MM.1S (cell line): Measurements from ENCODE around the gene ATP2B1.

Experiments used
- DNase-seq: peaks from one replicate; pipeline ENCODE4 v3.0.0-alpha.2; 2015
- H2AFZ ChIP-seq: fragments of 300-600 bp; sonication (generic); 2 replicates; pipeline ENCODE4 v1.6.0; 2016; ENCODE audit warnings: antibody characterized with exemption, low read length
- H3F3A ChIP-seq: fragments of 300-600 bp; sonication (generic); 2 replicates; pipeline ENCODE4 v1.6.1; 2016; ENCODE audit warnings: mild to moderate bottlenecking, antibody characterized with exemption, low read length, moderate library complexity, mixed read lengths; ENCODE audit not compliant: insufficient read depth
- H3K27ac ChIP-seq: fragments of 300-600 bp; sonication (generic); 2 replicates; pipeline ENCODE4 v1.5.1; 2016; ENCODE audit warnings: mild to moderate bottlenecking, low read length
- H3K27me3 ChIP-seq: fragments of 300-600 bp; sonication (generic); replicated peaks from 2 replicates; pipeline ENCODE4 v1.6.0; 2016; ENCODE audit warnings: low read length; ENCODE audit not compliant: insufficient read depth
- H3K36me3 ChIP-seq: fragments of 300-600 bp; sonication (generic); replicated peaks from 2 replicates; pipeline ENCODE4 v1.6.1; 2016; ENCODE audit warnings: mild to moderate bottlenecking, low read length, mixed read lengths; ENCODE audit not compliant: insufficient read depth
- H3K4me1 ChIP-seq: fragments of 300-600 bp; sonication (generic); 2 replicates; pipeline ENCODE4 v1.6.1; 2016; ENCODE audit warnings: low read length, mixed read lengths
- H3K4me2 ChIP-seq: fragments of 300-600 bp; sonication (generic); 2 replicates; pipeline ENCODE4 v1.6.0; 2016; ENCODE audit warnings: low read depth, low read length
- H3K4me3 ChIP-seq: fragments of 300-600 bp; sonication (generic); 2 replicates; pipeline ENCODE4 v1.5.1; 2016; ENCODE audit warnings: low read length, mixed read lengths
- H3K79me2 ChIP-seq: fragments of 300-600 bp; sonication (generic); 2 replicates; pipeline ENCODE4 v1.6.1; 2016; ENCODE audit warnings: mixed run types, low read length, mixed read lengths
- H3K9ac ChIP-seq: fragments of 300-600 bp; sonication (generic); 2 replicates; pipeline ENCODE4 v1.6.1; 2016; ENCODE audit warnings: low read length, mixed read lengths
- H3K9me2 ChIP-seq: fragments of 300-600 bp; sonication (generic); replicated peaks from 2 replicates; pipeline ENCODE4 v1.6.1; 2016; ENCODE audit warnings: mild to moderate bottlenecking, low read length, mixed read lengths; ENCODE audit not compliant: insufficient read depth
- H3K9me3 ChIP-seq: fragments of 300-600 bp; sonication (generic); replicated peaks from 2 replicates; pipeline ENCODE4 v1.6.1; 2016; ENCODE audit warnings: mild to moderate bottlenecking, low read length, mixed read lengths; ENCODE audit not compliant: insufficient read depth
- H4K20me1 ChIP-seq: fragments of 300-600 bp; sonication (generic); 2 replicates; pipeline ENCODE4 v1.6.1; 2016; ENCODE audit warnings: mild to moderate bottlenecking, low read length, moderate library complexity, mixed read lengths; ENCODE audit not compliant: insufficient read depth
- CTCF ChIP-seq: fragments of 300-600 bp; sonication (generic); IDR thresholded peaks from 2 replicates; pipeline ENCODE4 v1.5.1; 2016; ENCODE audit warnings: antibody characterized with exemption, low read length, mixed read lengths
- EZH2 ChIP-seq: fragments of 300-600 bp; sonication (generic); optimal IDR thresholded peaks from 2 replicates; pipeline ENCODE3; 2017; ENCODE audit warnings: low read depth, mild to moderate bottlenecking, antibody characterized with exemption, low read length, mixed read lengths
- EZH2phosphoT487 ChIP-seq: fragments of 300-600 bp; sonication (generic); IDR thresholded peaks from 2 replicates; pipeline ENCODE4 v1.6.1; 2018; ENCODE audit warnings: antibody characterized with exemption, low read length

Gene ATP2B1

GRCh38 chr12:89618113-89618862 lies 90.3 kb downstream of the ATP2B1 start:
- Histone ChIP-seq H3K36me3 (no peaks in the 10 kb centered on the region), H3K4me1 (0 out of 2 replicates have a peak, but pooled peaks cover 7% of the 10 kb centered on the region), H3K79me2 (no peaks in the 10 kb centered on the region), H3K27me3 (no peaks in the 10 kb centered on the region), H3K4me2 (no peak overlapping the region), H2AFZ (no peak overlapping the region), H3F3A (no peaks in the 10 kb centered on the region), H3K27ac (no peak overlapping the region), H3K4me3 (no peak overlapping the region), H3K9me3 (no peaks in the 10 kb centered on the region), H3K9ac (no peak overlapping the region), H3K9me2 (no peaks in the 10 kb centered on the region), H4K20me1 (no peaks in the 10 kb centered on the region)
- TF ChIP-seq EZH2 (no peak), EZH2phosphoT487 (no peak)
- no peak for DNase-seq

GRCh38 chr12:89610366-89610765 lies 98.3 kb downstream of the ATP2B1 start:
- no peak overlapping the region for H3K9ac ChIP-seq
- no peaks in the 10 kb centered on the region for H3K36me3 ChIP-seq
- no peak overlapping the region for H3K27ac ChIP-seq
- no peaks in the 10 kb centered on the region for H3K79me2 ChIP-seq
- no peaks in the 10 kb centered on the region for H3K9me3 ChIP-seq
- H3K4me2 ChIP-seq: no peak overlapping the region
- no peak for DNase-seq
- no peaks in the 10 kb centered on the region for H3K9me2 ChIP-seq
- TF ChIP-seq CTCF: no peak
- TF ChIP-seq EZH2phosphoT487: no peak
- no peak for TF ChIP-seq EZH2
- H2AFZ ChIP-seq: no peak overlapping the region
- H3K4me3 ChIP-seq: no peak overlapping the region
- H3K27me3 ChIP-seq: no peaks in the 10 kb centered on the region
- no peaks in the 10 kb centered on the region for H4K20me1 ChIP-seq
- peaks cover 13% of the 10 kb centered on the region; the same call in 1 of the 2 replicates for H3K4me1 ChIP-seq
- H3F3A ChIP-seq: no peaks in the 10 kb centered on the region

GRCh38 chr12:89603678-89604077 lies 105.0 kb downstream of the ATP2B1 start:
- H3K4me3 ChIP-seq: no peak overlapping the region
- H3K27ac ChIP-seq: no peak overlapping the region
- no peak overlapping the region for H2AFZ ChIP-seq
- H3K27me3 ChIP-seq: no peaks in the 10 kb centered on the region; the same call in 1 of the 2 replicates
- no peak for DNase-seq
- no peak overlapping the region for H3K4me2 ChIP-seq
- H4K20me1 ChIP-seq: no peaks in the 10 kb centered on the region
- H3K9me2 ChIP-seq: no peaks in the 10 kb centered on the region
- no peaks in the 10 kb centered on the region for H3K79me2 ChIP-seq
- H3K4me1 ChIP-seq: peaks cover under 1% of the 10 kb centered on the region
- H3F3A ChIP-seq: no peaks in the 10 kb centered on the region
- no peak overlapping the region for H3K9ac ChIP-seq
- H3K9me3 ChIP-seq: no peaks in the 10 kb centered on the region
- TF ChIP-seq EZH2phosphoT487 (no peak), CTCF (no peak), EZH2 (no peak)
- H3K36me3 ChIP-seq: no peaks in the 10 kb centered on the region

- Histone ChIP-seq H3K79me2 (no peaks in the 10 kb centered on the region), H3K9me2 (no peaks in the 10 kb centered on the region), H3K9me3 (no peaks in the 10 kb centered on the region), H3F3A (peaks cover 4% of the 10 kb centered on the region; the same call in 1 of the 2 replicates), H3K9ac (no peak overlapping the region), H3K4me1 (peaks cover 14% of the 10 kb centered on the region), H2AFZ (no peak overlapping the region), H3K36me3 (no peaks in the 10 kb centered on the region), H4K20me1 (no peaks in the 10 kb centered on the region; the same call in 1 of the 2 replicates), H3K4me3 (no peak overlapping the region), H3K4me2 (peak overlapping the region; percentile 9; the same call in 1 of the 2 replicates), H3K27me3 (peaks cover 7% of the 10 kb centered on the region), H3K27ac (no peak overlapping the region)
- peak; percentile 68 for DNase-seq
- no peak for TF ChIP-seq EZH2
- TF ChIP-seq EZH2phosphoT487: no peak
- no peak for TF ChIP-seq CTCF
Observed at GRCh38 chr12:89597770-89598169, 110.9 kb downstream of the ATP2B1 start.
